Measurements from ENCODE around the gene RPS13.

DNA sequence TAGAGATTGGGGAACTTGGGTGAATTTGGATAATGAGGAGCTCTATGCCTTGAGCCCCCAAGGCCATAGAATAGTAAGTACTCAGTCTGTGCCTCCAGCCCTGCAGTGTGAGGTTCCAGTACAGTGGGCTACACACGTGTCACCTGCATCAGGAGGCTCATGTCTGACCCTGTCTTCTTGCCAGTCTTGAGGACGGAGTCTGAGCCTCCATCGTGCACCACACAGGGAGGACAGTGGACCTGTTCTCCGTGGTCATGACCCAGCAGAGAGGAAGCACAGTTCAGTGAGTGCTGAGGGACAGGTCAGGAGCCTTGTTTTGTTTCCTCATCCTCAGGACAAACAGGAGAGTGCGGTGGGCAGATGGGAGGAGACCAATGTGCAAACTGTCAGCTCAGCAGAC is 30.8 kb downstream of the RPS13 start:
- TF ChIP-seq EZH2 (IDR thresholded peaks at IDR 0.05; ENCODE audit: insufficient read depth, poor library complexity, severe bottlenecking) (no peak), EZH2phosphoT487 (IDR thresholded peaks at IDR 0.05; ENCODE audit: insufficient read depth, low read depth) (no peak)
